Hepatocyte (in vitro differentiated cells): ENCODE data around the gene SCN4B.

Source experiments
- EZH2 ChIP-seq: fragments of 200-600 bp; sonication (generic); IDR thresholded peaks from 2 replicates; pipeline ENCODE4 v1.6.1; 2016; ENCODE audit warnings: antibody characterized with exemption, mild to moderate bottlenecking, borderline replicate concordance
- TF ChIP-seq, protein P1 (sequence below): fragments of 200-600 bp; sonication (generic); IDR thresholded peaks from 2 replicates; pipeline ENCODE4 v1.5.1; 2016; ENCODE audit warnings: antibody characterized with exemption, mild to moderate bottlenecking; ENCODE audit not compliant: poor library complexity

DNA sequence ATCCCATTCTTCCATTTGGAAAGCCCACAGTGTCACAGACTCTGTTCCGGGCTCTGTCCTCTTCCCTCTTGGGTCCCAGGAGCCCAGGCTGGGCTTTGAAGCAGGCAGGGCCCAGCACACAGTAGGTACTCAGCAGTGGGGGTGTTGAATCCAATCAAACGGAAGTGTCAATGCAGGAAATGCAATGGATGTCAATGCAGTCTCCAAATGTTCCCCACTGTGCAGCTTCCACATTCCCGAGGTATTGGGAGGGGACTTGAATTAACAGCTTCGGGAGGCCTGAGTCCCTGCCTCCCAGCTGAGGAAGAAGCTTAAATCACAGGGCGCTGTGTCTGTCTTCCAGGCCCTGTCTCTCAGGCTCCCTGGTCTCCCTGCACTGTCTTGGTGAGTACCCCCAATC, 44.1 kb downstream of the SCN4B start:
- TF ChIP-seq EZH2, result no peak
- TF ChIP-seq, protein P1, sequence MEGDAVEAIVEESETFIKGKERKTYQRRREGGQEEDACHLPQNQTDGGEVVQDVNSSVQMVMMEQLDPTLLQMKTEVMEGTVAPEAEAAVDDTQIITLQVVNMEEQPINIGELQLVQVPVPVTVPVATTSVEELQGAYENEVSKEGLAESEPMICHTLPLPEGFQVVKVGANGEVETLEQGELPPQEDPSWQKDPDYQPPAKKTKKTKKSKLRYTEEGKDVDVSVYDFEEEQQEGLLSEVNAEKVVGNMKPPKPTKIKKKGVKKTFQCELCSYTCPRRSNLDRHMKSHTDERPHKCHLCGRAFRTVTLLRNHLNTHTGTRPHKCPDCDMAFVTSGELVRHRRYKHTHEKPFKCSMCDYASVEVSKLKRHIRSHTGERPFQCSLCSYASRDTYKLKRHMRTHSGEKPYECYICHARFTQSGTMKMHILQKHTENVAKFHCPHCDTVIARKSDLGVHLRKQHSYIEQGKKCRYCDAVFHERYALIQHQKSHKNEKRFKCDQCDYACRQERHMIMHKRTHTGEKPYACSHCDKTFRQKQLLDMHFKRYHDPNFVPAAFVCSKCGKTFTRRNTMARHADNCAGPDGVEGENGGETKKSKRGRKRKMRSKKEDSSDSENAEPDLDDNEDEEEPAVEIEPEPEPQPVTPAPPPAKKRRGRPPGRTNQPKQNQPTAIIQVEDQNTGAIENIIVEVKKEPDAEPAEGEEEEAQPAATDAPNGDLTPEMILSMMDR, result no peak
